H1 (cell line): ENCODE results near the gene LRP11. TPM values are rescaled to one million over a fixed set of nuclear protein-coding genes. Genes with fewer than 3 reads are reported as not detected.

Experiments
- CTCF ChIP-seq, 3 experiments: IDR thresholded peaks; 1 replicate in 2 of 3; 2 replicates in 1 of 3; pipeline versions ENCODE4 v1.5.1 to v1.6.1; 2011; ENCODE audit warnings: low read length in 3 of 3, mild to moderate bottlenecking in 3 of 3, inconsistent platforms in 2 of 3, low read depth in 1 of 3, moderate library complexity in 1 of 3; ENCODE audit not compliant: insufficient read depth in 1 of 3; ENCODE audit errors: control extremely low read depth in 1 of 3
- RAD21 ChIP-seq, 2 experiments: IDR thresholded peaks in 1 of 2; conservative IDR thresholded peaks in 1 of 2; 2 replicates each; pipeline ENCODE4 v1.6.1; 2011; ENCODE audit warnings: low read depth in 2 of 2, low read length in 2 of 2, improper control_type of control experiment in 1 of 2, inconsistent platforms in 1 of 2, mild to moderate bottlenecking in 1 of 2, moderate library complexity in 1 of 2
- polyA plus RNA-seq, 7 experiments: library from polyadenylated mRNA; depleted of rRNA in 3 of 7; stranded (reverse) in 5 of 7; unstranded in 2 of 7; fragments of >200 nt in 5 of 7; fragments of 200-250 nt in 2 of 7; gene quantifications; 1 replicate in 5 of 7; 2 replicates in 1 of 7; 4 replicates in 1 of 7; pipeline versions ENCODE4 v1.2.1 to v1.2.3, GENCODE V29; 2011 to 2013; ENCODE audit warnings: missing spikeins in 2 of 7, mixed read lengths in 2 of 7
- total RNA-seq: library from RNA; stranded (reverse); fragmentation: NEBNext Ultra II Directional; extraction: Animal tissue kit (Norgen Biotek cat#: 25700); gene quantifications from 2 replicates; pipeline ENCODE4 v1.2.1, GENCODE V29; 2021

The LRP11 gene
- total and polyA plus RNA-seq, 2 of the 8 experiments (the other 6 are each of a cell fraction or from before 2014, with no cell fraction given) = 11.0 to 20.0 TPM

GRCh38 chr6:149834513-149835481 is 29.4 kb downstream of the LRP11 start (continued):
- TF ChIP-seq CTCF (IDR thresholded peaks at IDR 0.05; ENCODE audit: control extremely low read depth in 1 of 3, insufficient read depth in 1 of 3, low read depth in 1 of 3, low read length in 3 of 3) (peak in 2 of 3 experiments; percentile 84 to 85; a peak in 3 of 4 replicates), RAD21 (IDR thresholded peaks at IDR 0.05 in 1 of 2, conservative IDR thresholded peaks at IDR 0.05 in 1 of 2; ENCODE audit: low read depth in 2 of 2, low read length in 2 of 2) (peak; percentile 82 to 88)
